Measurements from ENCODE around the gene ANO1.

DNA sequence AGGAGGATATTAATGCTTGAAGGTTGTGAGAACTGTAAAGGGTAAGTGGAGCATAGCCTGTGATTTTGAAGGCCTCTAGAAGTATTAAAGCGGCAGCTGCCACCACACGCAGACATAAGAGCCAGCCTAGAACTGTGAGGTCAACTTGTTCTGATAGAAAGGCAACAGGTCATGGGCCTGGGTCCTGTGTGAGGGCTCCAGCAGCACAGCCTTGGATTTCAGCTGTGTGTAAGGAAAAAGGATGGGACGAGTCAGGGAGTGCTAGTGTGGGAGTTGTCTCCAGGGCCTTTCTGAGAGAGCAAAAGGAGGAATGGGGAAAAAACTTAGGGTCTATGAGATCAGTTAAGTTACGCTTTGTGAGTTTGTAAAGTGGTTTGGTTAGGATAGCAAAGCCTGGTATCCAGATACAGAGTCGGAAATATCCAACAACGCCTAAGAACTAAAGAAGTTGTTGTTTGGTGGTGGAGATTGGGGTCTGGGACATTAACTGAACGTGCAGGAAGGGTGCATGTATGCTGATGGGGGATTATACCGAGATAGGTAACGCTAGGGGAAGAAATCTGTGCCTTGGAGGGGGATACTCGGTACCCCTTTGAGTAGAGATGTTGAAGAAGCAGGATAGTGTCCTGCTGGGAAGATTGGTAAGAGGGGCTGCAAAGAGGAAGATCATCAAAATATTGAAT lies 17.4 kb upstream of the ANO1 start:
- TF ChIP-seq, protein P1, sequence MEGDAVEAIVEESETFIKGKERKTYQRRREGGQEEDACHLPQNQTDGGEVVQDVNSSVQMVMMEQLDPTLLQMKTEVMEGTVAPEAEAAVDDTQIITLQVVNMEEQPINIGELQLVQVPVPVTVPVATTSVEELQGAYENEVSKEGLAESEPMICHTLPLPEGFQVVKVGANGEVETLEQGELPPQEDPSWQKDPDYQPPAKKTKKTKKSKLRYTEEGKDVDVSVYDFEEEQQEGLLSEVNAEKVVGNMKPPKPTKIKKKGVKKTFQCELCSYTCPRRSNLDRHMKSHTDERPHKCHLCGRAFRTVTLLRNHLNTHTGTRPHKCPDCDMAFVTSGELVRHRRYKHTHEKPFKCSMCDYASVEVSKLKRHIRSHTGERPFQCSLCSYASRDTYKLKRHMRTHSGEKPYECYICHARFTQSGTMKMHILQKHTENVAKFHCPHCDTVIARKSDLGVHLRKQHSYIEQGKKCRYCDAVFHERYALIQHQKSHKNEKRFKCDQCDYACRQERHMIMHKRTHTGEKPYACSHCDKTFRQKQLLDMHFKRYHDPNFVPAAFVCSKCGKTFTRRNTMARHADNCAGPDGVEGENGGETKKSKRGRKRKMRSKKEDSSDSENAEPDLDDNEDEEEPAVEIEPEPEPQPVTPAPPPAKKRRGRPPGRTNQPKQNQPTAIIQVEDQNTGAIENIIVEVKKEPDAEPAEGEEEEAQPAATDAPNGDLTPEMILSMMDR (optimal IDR thresholded peaks at IDR 0.05 in 1 of 3, IDR thresholded peaks at IDR 0.05 in 1 of 3, conservative IDR thresholded peaks at IDR 0.05 in 1 of 3; ENCODE audit: extremely low read depth in 1 of 3, insufficient read depth in 2 of 3, low read length in 3 of 3), result no peak
- TF ChIP-seq EZH2 (IDR thresholded peaks at IDR 0.05; ENCODE audit: low read length), result no peak

Measured in keratinocyte (primary cell).